ENCODE measurements around the gene CFAP157.

GRCh38 chr9:127680226-127680625 lies 26.6 kb upstream of the CFAP157 start:
- TF ChIP-seq CTCF (conservative IDR thresholded peaks at IDR 0.05 in 1 of 2, IDR thresholded peaks at IDR 0.05 in 1 of 2; ENCODE audit: extremely low read depth in 1 of 2, insufficient read depth in 1 of 2, low read depth in 1 of 2, low read length in 2 of 2) (no peak), EZH2 (IDR thresholded peaks at IDR 0.05; ENCODE audit: borderline replicate concordance, low read length) (no peak)
